ENCODE measurements around the gene GPS2.
"Not testable (repeated sequence)": the region's sequence is repeated elsewhere in the genome, so short reads cannot be mapped to it uniquely, and the experiment has no call there.

GPS2 gene

GRCh38 chr17:7314719-7315569, at the start of gene GPS2:
Gene GPS2, minus strand, starts transcription at chr17:7315360. Its CDS starts 308 bp downstream, at chr17:7315052.
- DNase-seq: peak; percentile 94

GRCh38 chr17:7363311-7363710, 48.2 kb upstream of the GPS2 start:
- DNase-seq: no peak

- DNase-seq: no peak
Observed at GRCh38 chr17:7361906-7362305, 46.7 kb upstream of the GPS2 start.

GRCh38 chr17:7357381-7357780, 42.2 kb upstream of the GPS2 start:
- DNase-seq: no peak

GRCh38 chr17:7356756-7357155, 41.6 kb upstream of the GPS2 start:
- no peak for DNase-seq

GRCh38 chr17:7356072-7356549, 41.0 kb upstream of the GPS2 start:
- DNase-seq: peak; percentile 92

- DNase-seq: no peak
Observed at GRCh38 chr17:7355573-7355972, 40.4 kb upstream of the GPS2 start.

- no peak for DNase-seq
Observed at GRCh38 chr17:7355053-7355452, 39.9 kb upstream of the GPS2 start, which contains the start of gene TMEM95. Gene TMEM95, plus strand, starts transcription at chr17:7355156. Its CDS starts 49 bp downstream, at chr17:7355205.

- DNase-seq: no peak
Observed at GRCh38 chr17:7354262-7354843, 39.2 kb upstream of the GPS2 start.

GRCh38 chr17:7352910-7353635, 37.9 kb upstream of the GPS2 start:
- DNase-seq: no peak

GRCh38 chr17:7352503-7352889, 37.3 kb upstream of the GPS2 start:
- DNase-seq: no peak

- peak; percentile 81 for DNase-seq
Observed at GRCh38 chr17:7351665-7352502, 36.7 kb upstream of the GPS2 start, which contains the start of gene KCTD11. Gene KCTD11, plus strand, starts transcription at chr17:7352162.

GRCh38 chr17:7348478-7349242, 33.5 kb upstream of the GPS2 start:
- DNase-seq: no peak

- DNase-seq: no peak
Observed at GRCh38 chr17:7347630-7348477, 32.7 kb upstream of the GPS2 start.

- no peak for DNase-seq
Observed at GRCh38 chr17:7346761-7347614, 31.8 kb upstream of the GPS2 start.

- no peak for DNase-seq
Observed at GRCh38 chr17:7343250-7343649, 28.1 kb upstream of the GPS2 start.

- no peak for DNase-seq
Observed at GRCh38 chr17:7341842-7342241, 26.7 kb upstream of the GPS2 start.

GRCh38 chr17:7340179-7340578, 25.0 kb upstream of the GPS2 start:
- no peak for DNase-seq

- not testable (repeated sequence) for DNase-seq
Observed at GRCh38 chr17:7337600-7337999, 22.4 kb upstream of the GPS2 start.

Data from CD4-positive, alpha-beta T cell treated with Interleukin-6 for 4 hours (primary cell).